HG02970 (cell line): ENCODE results near the gene SLC44A5.
"Not testable (repeated sequence)": the region's sequence is repeated elsewhere in the genome, so short reads cannot be mapped to it uniquely, and the experiment has no call there.

Source experiments
- ATAC-seq: cut with Tn5 transposase; IDR thresholded peaks from one replicate; pipeline ENCODE4 v1.9.1; 2021; ENCODE audit warnings: mild to moderate bottlenecking, moderate library complexity, moderate number of reproducible peaks; ENCODE audit not compliant: unreplicated experiment, low FRiP score

The SLC44A5 gene

DNA sequence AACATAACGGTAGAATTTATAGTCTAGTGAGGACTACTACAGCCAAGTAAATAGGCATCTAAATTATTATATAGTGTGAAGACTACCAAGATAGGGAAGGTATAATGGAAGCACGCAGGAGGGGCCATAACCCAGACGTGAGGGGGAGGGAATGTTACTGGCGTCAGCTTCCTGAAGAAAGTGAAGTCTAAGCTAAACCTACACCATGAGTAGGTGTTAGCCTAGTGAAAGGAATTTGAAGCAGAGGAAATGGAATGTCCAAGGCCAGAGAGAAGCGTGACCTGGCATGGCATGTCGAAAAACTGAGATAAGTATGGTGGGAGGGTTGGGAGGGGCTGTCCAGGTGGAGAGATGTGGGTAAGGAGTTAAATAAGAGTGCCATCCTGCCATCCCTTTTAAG, 140.5 kb downstream of the SLC44A5 start:
- no peak for ATAC-seq

DNA sequence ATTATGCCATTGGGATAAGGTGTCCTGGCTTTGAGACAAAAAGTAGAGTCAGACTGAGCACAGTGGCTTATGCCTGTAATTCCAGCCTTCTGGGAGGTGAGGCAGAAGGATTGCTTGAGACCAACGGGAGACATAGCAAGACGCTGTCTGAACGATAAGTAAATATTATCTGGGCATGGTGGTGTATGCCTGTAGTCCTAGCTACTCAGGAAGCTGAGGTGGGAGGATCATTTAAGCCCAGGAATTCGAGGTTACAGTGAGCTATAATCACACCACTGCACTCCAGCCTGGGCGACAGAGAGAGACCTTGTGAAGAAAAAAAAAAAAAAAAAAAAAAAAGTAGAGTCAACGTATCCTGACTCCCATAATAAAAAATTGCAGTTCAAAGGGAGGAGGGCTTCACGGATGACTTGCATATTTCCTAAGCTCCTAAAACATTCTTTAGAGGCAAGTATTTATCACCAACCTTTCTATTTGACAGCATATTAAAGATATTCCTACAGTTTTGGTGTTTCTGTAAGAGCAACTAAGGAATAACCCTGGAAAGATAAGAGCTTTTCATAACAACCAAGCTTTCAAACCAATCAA, 141.2 kb downstream of the SLC44A5 start:
- no peak for ATAC-seq

DNA sequence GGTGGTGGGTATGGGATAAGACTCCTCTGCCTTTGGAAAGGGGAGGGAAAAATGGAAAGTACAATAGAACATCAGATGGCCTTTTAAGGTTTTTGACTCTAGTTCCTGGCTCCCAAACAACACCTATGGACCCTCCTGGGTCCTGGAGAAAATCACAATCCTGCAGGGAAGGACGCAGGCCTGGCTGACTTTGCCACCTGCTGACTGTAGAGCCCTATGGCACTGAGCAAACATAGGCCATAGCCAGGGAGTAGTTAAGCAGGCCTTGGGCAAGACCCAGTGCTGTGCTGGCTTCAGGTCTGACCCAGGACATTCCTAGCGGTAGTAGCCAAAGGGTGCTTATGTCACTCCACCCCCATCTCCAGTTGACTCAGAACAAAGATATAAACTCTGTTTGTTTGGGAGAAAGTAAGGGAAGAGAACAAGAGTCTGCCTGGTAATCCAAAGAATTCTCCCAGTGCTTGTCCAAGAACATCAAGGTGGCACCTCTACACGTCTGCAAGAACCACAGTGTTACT, 149.0 kb downstream of the SLC44A5 start:
- ATAC-seq = no peak

DNA sequence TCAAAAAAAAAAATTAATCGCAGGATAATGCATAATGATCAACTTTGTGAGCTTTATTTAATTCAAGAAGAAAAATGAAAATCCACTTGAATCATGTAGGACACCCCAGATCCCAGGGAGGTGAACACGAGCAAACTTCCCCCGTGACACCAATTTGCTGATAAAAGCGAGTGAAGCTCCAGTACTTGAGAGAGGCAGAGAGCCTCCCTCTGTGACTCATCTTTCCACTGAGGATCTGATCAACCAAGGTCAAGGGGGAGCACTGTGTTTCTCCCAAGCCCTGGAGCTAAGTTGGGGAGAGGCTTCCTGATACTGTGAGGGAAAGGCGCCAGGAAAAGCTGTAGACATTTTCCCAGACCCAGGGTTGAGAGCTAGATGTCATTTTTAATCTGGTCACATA, 160.9 kb downstream of the SLC44A5 start:
- no peak for ATAC-seq

DNA sequence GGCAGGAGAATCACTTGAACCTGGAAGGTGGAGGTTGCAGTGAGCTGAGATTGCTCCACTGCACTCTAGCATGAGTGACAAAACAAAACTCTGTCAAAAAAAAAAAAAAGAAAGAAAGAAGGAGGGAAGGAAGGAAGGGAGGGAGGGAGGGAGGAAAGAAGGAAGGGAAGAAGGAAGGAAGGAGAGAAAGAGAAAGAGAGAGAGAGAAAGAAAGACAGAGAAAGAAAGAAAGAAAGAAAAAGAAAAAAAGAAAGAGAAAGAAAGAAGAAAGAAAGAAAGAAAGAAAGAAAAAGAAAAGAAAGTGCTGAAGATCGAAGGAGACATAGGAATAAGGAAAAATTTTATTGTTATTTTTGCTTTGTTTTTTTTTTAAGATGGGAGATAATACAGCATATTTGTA, 166.7 kb downstream of the SLC44A5 start:
- no peak for ATAC-seq

DNA sequence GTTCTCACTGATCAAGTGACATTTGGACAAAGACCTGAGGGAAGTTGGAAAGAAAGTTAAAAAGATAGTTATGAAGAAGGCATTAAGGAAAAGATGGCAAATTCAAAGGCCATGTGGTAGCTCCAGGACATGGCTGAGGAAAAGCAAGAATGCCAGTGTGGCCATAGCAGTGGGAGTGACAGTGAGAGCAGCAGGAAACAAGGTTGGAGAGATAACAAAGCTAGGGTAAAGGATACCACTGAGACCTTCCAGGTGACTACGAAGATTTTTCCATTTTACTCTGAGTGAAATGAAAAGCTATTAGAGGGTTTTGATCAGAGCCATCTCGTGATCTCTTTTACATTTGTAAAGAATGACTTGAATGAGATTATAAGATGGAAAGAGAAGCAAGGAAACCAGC, 170.6 kb downstream of the SLC44A5 start:
- no peak for ATAC-seq

DNA sequence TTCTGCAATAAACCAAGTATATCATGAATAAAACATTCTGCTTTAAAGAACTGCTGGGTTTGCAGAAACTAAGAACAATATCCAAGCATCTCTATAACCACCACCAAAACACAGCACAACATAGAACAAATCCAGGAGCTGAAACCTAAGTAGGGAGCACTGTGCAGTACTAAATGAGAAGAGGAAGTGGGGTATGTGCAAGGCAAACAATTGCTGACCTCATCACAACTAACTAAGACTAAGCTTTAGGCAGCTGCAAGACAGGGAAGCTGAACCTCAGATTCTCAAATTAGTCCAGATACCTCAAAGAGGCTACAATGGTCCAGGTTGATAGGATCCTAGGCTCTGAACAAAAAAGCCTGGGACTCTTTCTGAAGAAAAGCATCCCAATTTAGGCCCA, 172.6 kb downstream of the SLC44A5 start:
- no peak for ATAC-seq

DNA sequence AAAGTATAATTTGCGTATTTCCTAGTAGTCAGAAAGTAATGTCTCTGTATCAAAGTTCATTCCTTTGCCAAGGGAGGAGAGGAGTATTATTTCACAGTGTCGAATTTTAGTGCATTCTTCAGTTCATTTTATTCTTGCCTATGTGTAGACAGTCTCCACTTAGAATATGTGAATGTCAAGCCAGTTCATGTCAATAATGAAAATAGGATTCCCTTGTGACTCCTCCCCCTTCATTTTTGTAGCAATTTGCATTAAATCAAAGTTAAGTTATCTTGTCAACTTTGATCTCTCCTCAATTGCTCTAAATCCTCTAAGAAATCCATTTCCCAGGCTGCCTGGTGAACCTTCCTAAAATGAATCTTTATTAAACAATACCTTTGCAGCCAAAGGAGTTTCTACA, 179.1 kb downstream of the SLC44A5 start:
- no peak for ATAC-seq

DNA sequence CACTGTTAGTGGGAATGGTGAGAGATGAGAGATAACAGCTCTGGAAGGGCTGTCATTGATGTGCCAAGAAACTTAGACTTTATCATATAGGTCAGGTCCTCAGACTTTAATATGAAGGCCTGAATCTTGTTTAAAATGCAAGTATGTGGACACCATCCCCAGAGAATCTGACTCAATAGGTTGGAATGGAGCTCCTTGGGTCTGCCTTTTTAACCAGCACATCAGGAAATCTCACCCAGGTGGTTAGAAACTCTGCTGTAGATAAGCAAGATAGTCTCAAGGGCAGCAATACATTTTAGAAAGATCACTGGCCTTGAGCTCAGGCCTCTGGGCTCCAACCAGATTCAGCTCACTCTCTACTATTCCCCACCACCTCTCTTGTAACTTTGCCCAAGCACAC, 180.4 kb downstream of the SLC44A5 start:
- no peak for ATAC-seq

DNA sequence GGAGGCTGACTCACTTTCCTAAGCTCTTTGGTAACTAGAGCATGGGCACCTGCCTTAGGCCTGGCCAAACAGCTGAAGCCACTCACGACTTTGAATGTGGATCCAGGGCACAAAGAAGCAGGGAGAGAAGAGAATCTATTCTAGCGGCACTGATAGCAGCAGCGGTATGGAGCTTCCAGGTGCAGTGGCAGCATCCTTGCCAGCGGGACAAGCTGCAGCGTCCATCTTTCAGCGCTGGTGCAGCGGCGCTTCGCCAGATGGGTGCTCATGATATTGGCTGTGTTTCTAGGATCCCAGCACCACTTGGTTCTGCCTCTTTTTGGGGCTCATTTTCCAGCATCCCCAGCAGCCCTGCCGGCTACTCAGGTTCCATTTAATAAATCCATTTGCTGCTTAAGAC, 184.2 kb downstream of the SLC44A5 start:
- no peak for ATAC-seq

DNA sequence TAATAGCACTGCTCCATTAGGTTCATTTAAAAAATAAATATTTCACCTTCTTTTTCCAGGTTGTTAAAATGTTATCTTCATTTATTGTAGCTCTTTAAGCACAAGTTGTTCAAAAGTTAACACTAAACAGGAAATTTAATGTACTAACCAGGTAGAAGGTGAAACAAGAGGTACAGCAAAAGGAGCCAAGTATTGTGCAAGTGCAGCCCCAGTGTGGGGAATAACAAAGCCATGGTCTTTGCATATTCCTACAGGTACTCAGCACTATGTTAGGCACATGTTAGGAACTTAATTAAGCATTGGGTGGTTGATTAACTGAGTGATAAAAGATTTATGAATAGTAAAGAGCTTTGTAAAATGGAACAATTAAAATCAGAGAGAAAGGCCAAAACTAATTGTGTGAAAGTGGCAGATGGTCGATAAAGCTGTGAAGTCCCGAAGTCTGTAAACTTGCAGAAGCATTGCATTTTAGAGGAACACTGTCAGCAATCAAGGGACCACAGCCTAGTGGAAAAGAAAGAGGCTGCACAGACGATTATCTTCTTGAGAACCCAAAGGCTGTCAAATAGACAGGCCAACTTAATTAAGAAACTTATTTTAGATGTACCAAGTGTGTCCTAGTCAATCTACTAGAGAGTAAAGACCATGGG, 185.8 kb downstream of the SLC44A5 start:
- no peak for ATAC-seq

DNA sequence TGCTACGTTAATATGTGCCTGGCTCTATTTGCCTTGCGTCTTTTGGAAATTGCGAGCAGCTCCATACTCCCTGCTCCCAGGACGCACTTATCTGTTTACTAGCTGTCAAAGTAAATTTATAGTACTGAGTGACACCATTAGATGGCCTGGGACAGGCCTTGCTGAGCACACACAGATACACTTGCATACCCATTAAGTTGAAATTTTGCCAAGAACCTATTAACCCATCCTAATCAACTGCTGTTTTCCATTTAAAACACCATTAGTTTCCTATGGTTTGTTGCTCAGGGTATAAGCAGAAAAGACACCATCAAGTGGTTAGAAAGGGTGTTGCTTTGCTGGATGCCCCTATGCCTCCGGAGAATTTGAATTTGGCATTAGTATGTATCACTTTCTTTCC, 187.3 kb downstream of the SLC44A5 start:
- no peak for ATAC-seq

DNA sequence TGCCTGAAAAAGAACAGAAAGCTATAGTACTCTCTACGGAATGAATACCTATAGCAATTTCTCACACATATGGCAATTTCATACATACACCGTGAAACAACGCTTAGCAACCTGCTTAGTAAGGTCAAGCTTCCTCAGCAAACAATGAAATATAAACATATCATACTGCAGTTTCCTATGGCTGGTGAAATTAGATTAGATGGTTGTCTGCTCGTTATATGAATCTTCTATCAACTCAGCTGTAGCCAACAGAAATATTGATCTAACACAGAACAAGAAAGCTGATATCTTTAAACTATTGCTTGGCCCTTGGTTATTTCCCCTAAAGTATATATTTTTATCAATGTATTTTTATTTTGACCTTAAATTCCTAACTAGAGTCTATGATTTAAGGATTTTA, 187.8 kb downstream of the SLC44A5 start:
- ATAC-seq = no peak

DNA sequence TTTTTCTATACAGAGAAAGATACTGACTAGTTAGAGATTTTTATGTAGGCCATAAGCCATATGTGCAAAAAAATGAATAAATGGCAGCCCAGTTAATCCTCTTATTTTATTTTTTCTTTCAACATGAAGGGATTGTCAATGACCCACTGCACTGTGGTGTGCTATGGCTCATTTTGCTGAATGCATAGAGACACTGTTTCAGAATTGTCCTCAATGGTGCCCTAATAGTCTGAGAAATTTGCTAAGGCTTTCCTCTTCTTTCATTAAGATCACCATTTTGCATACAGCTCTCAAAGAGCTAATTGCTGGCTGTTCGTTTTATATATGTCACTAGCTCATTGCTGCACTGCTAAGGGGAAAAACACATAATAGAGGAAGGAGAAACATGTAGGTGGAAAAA, 189.5 kb downstream of the SLC44A5 start:
- no peak for ATAC-seq

DNA sequence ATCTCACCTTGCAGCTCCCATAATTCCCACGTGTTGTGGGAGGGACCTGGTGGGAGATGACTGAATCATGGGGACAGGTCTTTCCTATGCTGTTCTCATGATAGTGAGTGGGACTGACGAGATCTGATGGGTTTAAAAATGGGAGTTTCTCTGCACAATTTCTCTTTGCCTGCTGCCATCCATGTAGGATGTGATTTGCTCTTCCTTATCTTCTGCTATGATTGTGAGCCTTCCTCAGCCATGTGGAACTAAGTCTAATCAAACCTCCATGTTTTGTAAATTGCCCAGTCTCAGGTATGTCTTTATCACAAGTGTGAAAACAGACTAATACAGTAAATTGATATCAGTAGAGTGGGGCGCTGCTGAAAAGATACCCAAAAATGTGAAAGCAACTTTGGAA, 195.7 kb downstream of the SLC44A5 start:
- ATAC-seq = no peak

DNA sequence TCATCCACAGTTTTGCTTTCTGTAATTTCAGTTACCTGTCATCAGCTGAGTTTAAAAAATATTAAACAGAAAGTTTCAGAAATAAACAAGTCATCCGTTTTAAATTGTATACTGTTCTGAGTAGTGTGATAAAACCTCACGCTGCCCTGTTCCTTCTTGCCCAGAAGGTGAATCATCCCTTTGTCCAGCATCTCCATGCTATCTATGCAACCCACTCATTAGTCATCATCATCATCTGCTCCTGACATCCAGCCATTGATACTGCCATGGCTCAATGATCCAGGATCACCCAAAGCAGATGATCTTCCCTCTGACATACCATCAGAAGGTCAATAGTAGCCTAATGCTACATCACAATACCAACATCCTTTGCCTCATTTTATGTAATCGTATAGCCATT, 198.3 kb downstream of the SLC44A5 start:
- no peak for ATAC-seq

DNA sequence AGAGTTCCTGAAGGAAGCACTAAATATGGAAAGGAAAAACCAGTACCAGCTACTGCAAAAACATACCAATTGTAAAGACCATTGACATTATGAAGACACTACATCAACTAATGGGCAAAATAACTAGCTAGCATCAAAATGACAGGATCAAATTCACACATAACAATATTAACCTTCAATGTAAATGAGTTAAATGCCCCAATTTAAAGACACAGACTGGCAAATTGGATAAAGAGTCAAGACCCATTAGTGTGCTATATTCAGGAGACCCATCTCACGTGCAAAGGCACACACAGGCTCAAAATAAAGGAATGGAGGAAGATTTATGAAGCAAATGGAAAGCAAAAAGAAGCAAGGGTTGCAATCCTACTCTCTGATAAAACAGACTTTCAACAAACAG, 206.2 kb downstream of the SLC44A5 start:
- not testable (repeated sequence) for ATAC-seq

DNA sequence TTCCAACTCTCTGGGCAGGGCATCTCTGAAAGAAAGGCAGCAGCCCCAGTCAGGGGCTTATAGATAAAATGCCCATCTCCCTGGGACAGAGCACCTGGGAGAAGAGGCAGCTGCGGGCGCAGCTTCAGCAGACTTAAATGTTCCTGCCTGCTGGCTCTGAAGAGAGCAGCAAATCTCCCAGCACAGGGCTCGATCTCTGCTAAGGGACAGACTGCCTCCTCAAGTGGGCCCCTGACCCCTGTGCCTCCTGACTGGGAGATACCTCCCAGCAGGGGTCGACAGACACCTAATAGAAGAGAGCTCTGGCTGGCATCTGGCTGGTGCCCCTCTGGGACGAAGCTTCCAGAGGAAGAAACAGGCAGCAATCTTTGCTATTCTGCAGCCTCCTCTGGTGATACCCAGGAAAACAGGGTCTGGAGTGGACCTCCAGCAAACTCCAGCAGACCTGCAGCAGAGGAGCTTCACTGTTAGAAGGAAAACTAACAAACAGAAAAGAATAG, 207.7 kb downstream of the SLC44A5 start:
- ATAC-seq = not testable (repeated sequence)

DNA sequence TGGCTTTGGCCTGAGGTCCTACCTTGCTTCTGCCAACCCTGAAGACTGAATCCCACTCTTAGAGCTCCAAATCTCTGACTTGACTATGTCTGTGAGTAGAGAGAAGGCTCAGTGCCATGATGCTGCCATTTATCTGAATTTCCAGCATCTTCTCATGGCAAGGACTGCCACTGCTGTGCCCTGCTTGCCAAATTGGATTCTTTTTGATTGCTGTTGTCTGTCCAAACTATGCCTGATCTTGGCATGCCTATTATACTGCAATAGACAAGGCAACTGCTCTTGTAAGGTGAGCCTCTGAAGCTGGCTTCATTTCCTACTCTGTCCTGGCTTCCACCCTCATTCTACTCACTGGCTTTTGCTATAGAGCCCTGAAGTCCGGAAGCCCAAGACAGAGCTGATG, 210.2 kb downstream of the SLC44A5 start:
- ATAC-seq = no peak

DNA sequence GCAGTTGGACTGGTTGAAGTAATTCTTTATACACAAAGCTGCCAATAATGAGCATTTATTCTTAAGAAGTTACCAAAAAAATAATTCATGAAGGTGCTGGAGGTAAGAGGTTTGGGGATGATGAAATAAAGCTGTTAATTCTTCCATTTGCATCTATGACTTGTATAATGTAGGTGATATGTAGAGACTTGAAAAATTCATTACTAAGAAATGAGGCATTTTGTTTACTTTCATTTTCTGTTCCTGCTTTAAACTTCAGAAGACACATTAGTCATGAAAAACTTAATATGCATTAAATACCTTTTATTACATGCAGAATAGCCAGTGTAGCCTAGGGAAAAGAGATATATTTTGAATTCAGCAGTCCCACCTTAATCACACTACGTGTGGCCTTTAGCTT, 214.2 kb downstream of the SLC44A5 start:
- ATAC-seq = no peak

DNA sequence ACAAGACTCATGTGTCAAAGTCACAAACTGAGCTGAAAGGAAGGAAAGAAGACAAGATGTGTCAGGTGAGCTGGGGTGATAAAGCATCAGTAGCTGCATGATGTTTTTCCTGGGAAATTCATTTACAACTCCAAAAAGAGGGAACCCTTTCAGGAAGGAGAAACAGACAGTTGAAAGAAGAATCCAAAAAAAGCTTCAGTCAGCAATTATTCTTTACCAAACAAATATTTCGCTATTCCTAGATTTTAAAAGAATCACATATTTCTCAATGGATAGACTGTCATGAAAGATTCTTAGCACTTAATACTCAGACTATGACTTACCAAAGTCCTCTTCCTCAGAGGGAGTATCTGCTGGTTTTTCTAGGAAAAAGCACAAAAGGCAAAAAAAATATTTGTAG, 214.7 kb downstream of the SLC44A5 start:
- no peak for ATAC-seq

DNA sequence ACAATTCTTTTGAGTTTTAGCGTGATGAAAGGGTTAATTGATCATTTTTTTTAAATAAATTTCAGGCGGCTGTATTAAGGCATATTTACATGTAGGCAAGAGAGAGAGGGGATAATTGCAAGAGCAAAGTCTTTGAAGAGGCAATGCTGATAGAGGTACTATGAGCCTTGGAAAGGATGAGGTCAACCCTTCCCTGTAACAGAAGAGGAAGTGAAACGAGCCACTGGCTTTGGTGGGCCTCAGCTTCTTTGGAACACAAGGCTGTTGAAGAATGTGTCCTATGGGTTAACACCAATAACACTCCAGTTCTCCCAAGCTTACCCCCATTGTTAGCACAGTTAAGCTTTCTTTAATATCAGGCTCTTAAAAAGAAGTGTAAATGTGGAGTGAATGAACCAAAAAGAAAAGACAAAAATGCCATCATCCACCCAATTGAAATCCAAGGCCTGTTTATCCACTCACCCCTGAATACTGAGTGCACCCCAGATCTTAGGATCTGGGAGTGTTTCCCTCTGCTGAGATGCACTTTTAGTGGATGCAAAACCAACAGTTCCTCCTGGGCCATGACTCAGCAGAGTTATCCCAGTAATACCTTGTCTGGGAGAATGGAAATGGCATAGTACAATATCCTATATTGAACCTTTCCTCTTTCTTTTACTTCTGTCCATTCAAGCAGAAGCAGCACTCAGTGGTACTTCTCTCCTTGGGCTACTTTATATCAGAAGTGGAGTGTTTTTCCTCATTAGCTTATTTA, 216.4 kb downstream of the SLC44A5 start:
- no peak for ATAC-seq
